Adrenal gland (tissue), 5 donors: ENCODE data around the gene WIPI1.

Experiments
- POLR2A ChIP-seq, 2 donors: fragments of 450-650 bp; IDR thresholded peaks; one replicate each; pipeline ENCODE4 v1.6.1; 2017; ENCODE audit warnings: antibody characterized with exemption in 2 of 2, mild to moderate bottlenecking in 2 of 2, moderate library complexity in 1 of 2
- TF ChIP-seq, protein P1 (sequence below), 6 experiments: fragments of 450-650 bp in 4 of 6; fragments of 200-600 bp in 2 of 6; sonication (generic) in 1 of 6; IDR thresholded peaks; 1 replicate in 5 of 6; 2 replicates in 1 of 6; pipeline versions ENCODE4 v1.5.1 to v1.8.0; 2016 to 2021; ENCODE audit warnings: antibody characterized with exemption in 6 of 6, mild to moderate bottlenecking in 2 of 6, moderate library complexity in 1 of 6
- donor health status: DM: no; HTN: no; CAD: no.

- TF ChIP-seq, protein P1, sequence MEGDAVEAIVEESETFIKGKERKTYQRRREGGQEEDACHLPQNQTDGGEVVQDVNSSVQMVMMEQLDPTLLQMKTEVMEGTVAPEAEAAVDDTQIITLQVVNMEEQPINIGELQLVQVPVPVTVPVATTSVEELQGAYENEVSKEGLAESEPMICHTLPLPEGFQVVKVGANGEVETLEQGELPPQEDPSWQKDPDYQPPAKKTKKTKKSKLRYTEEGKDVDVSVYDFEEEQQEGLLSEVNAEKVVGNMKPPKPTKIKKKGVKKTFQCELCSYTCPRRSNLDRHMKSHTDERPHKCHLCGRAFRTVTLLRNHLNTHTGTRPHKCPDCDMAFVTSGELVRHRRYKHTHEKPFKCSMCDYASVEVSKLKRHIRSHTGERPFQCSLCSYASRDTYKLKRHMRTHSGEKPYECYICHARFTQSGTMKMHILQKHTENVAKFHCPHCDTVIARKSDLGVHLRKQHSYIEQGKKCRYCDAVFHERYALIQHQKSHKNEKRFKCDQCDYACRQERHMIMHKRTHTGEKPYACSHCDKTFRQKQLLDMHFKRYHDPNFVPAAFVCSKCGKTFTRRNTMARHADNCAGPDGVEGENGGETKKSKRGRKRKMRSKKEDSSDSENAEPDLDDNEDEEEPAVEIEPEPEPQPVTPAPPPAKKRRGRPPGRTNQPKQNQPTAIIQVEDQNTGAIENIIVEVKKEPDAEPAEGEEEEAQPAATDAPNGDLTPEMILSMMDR (IDR thresholded peaks at IDR 0.05) = no peak
- TF ChIP-seq POLR2A (IDR thresholded peaks at IDR 0.05) = no peak
Measured at GRCh38 chr17:68455901-68456338, 1.4 kb downstream of the WIPI1 start.
